Neural progenitor cell (in vitro differentiated cells): ENCODE results near the gene EDN1. TPM values are rescaled to one million over a fixed set of nuclear protein-coding genes. Genes with fewer than 3 reads are reported as not detected.

ENCODE experiments used
- DNase-seq: peaks from one replicate; pipeline ENCODE4 v3.0.0-alpha.2; 2016; ENCODE audit warnings: low spot score
- H2AFZ ChIP-seq: fragments of 200-600 bp; sonication (generic); replicated peaks from 2 replicates; pipeline ENCODE4 v1.6.1; 2016; ENCODE audit warnings: antibody characterized with exemption
- H3F3A ChIP-seq: fragments of 200-600 bp; sonication (generic); 2 replicates; pipeline ENCODE4 v1.6.1; 2016; ENCODE audit warnings: antibody characterized with exemption, low read depth
- H3K27ac ChIP-seq: fragments of 200-600 bp; sonication (generic); 2 replicates; pipeline ENCODE4 v1.5.1; 2016; ENCODE audit warnings: mild to moderate bottlenecking
- H3K27me3 ChIP-seq: fragments of 200-600 bp; sonication (generic); 2 replicates; pipeline ENCODE4 v1.6.1; 2016; ENCODE audit warnings: mild to moderate bottlenecking, moderate library complexity
- H3K36me3 ChIP-seq: fragments of 200-600 bp; sonication (generic); 2 replicates; pipeline ENCODE4 v1.5.1; 2016
- H3K4me1 ChIP-seq: fragments of 200-600 bp; sonication (generic); 2 replicates; pipeline ENCODE4 v1.6.1; 2016; ENCODE audit warnings: mixed run types
- H3K4me2 ChIP-seq: fragments of 200-600 bp; sonication (generic); 2 replicates; pipeline ENCODE4 v1.6.1; 2016
- H3K4me3 ChIP-seq: fragments of 200-600 bp; sonication (generic); 2 replicates; pipeline ENCODE4 v1.5.1; 2016
- H3K79me2 ChIP-seq: fragments of 200-600 bp; sonication (generic); 2 replicates; pipeline ENCODE4 v1.6.1; 2016; ENCODE audit warnings: low read depth
- H3K9ac ChIP-seq: fragments of 200-600 bp; sonication (generic); 2 replicates; pipeline ENCODE4 v1.6.1; 2016
- H3K9me3 ChIP-seq: fragments of 200-600 bp; sonication (generic); 2 replicates; pipeline ENCODE4 v1.5.1; 2016; ENCODE audit warnings: low read depth
- H4K20me1 ChIP-seq: fragments of 200-600 bp; sonication (generic); 2 replicates; pipeline ENCODE4 v1.6.1; 2016; ENCODE audit warnings: low read depth
- H3K27ac Mint-ChIP-seq: 3 replicates; pipeline ENCODE4 v1.8.0; 2021; ENCODE audit warnings: mixed read lengths
- H3K27me3 Mint-ChIP-seq: 2 replicates; pipeline ENCODE4 v1.8.0; 2022; ENCODE audit warnings: low read depth, mild to moderate bottlenecking, inconsistent platforms, moderate library complexity, mixed read lengths; ENCODE audit not compliant: insufficient read depth
- H3K36me3 Mint-ChIP-seq: 3 replicates; pipeline ENCODE4 v1.8.0; 2021; ENCODE audit warnings: mixed read lengths
- H3K4me1 Mint-ChIP-seq: 3 replicates; pipeline ENCODE4 v1.8.0; 2021; ENCODE audit warnings: mixed read lengths
- H3K4me3 Mint-ChIP-seq: 3 replicates; pipeline ENCODE4 v1.8.0; 2021; ENCODE audit warnings: mild to moderate bottlenecking, moderate library complexity, mixed read lengths
- H3K9me3 Mint-ChIP-seq: 3 replicates; pipeline ENCODE4 v1.8.0; 2020; ENCODE audit warnings: mixed read lengths
- CTCF ChIP-seq: fragments of 200-600 bp; sonication (generic); IDR thresholded peaks from 2 replicates; pipeline ENCODE4 v1.5.1; 2017; ENCODE audit warnings: antibody characterized with exemption, mild to moderate bottlenecking
- EZH2 ChIP-seq: fragments of 200-600 bp; sonication (generic); IDR thresholded peaks from 2 replicates; pipeline ENCODE4 v1.6.1; 2017; ENCODE audit warnings: antibody characterized with exemption, mild to moderate bottlenecking, moderate library complexity
- EZH2phosphoT487 ChIP-seq: fragments of 200-600 bp; sonication (generic); IDR thresholded peaks from 2 replicates; pipeline ENCODE4 v1.6.1; 2017; ENCODE audit warnings: antibody characterized with exemption
- total RNA-seq: library from RNA; depleted of rRNA; stranded (reverse); fragments of >200 nt; gene quantifications from 2 replicates; pipeline ENCODE4 v1.2.3, GENCODE V29; 2015; ENCODE audit warnings: low replicate concordance

Gene EDN1
- total RNA-seq, 1 donor from 2014 or later = 2.9 TPM

- Histone ChIP-seq H3K4me3 (no peak overlapping the region), H4K20me1 (no peaks in the 10 kb centered on the region), H3K9me3 (no peaks in the 10 kb centered on the region), H3K9ac (no peak overlapping the region), H3K4me2 (no peak overlapping the region), H3F3A (no peaks in the 10 kb centered on the region), H3K27ac (no peak overlapping the region), H3K36me3 (no peaks in the 10 kb centered on the region), H2AFZ (no peak overlapping the region), H3K79me2 (no peaks in the 10 kb centered on the region), H3K27me3 (no peaks in the 10 kb centered on the region), H3K4me1 (peaks cover 18% of the 10 kb centered on the region)
- no peak overlapping the region for H3K27ac Mint-ChIP-seq
- DNase-seq = no peak
- no peaks in the 10 kb centered on the region for H3K9me3 Mint-ChIP-seq
- no peak overlapping the region for H3K4me3 Mint-ChIP-seq
- peaks cover 22% of the 10 kb centered on the region for H3K4me1 Mint-ChIP-seq
- no peaks in the 10 kb centered on the region for H3K36me3 Mint-ChIP-seq
- TF ChIP-seq CTCF = no peak
- TF ChIP-seq EZH2 = no peak
- TF ChIP-seq EZH2phosphoT487 = no peak
- H3K27me3 Mint-ChIP-seq = peaks cover 5% of the 10 kb centered on the region
Measured at GRCh38 chr6:12343440-12344162, 53.4 kb downstream of the EDN1 start.

- Histone ChIP-seq H3K4me2 (no peak overlapping the region), H3K4me3 (no peak overlapping the region), H2AFZ (no peak overlapping the region), H3K9ac (no peak overlapping the region), H3K4me1 (peaks cover 19% of the 10 kb centered on the region), H3K27ac (no peak overlapping the region), H3K79me2 (no peaks in the 10 kb centered on the region), H3F3A (no peaks in the 10 kb centered on the region), H3K9me3 (no peaks in the 10 kb centered on the region), H3K36me3 (no peaks in the 10 kb centered on the region), H4K20me1 (no peaks in the 10 kb centered on the region), H3K27me3 (no peaks in the 10 kb centered on the region)
- H3K4me1 Mint-ChIP-seq = peaks cover 22% of the 10 kb centered on the region
- no peak for DNase-seq
- H3K9me3 Mint-ChIP-seq = no peaks in the 10 kb centered on the region
- H3K27me3 Mint-ChIP-seq = peaks cover 5% of the 10 kb centered on the region
- TF ChIP-seq EZH2 (no peak), EZH2phosphoT487 (no peak), CTCF (no peak)
- no peak overlapping the region for H3K4me3 Mint-ChIP-seq
- no peaks in the 10 kb centered on the region for H3K36me3 Mint-ChIP-seq
- H3K27ac Mint-ChIP-seq = no peak overlapping the region
Measured at GRCh38 chr6:12344296-12344695, 54.1 kb downstream of the EDN1 start.

GRCh38 chr6:12344961-12345693, 55.0 kb downstream of the EDN1 start:
- DNase-seq = no peak
- H2AFZ ChIP-seq = no peak overlapping the region
- TF ChIP-seq EZH2 (no peak), EZH2phosphoT487 (no peak), CTCF (no peak)
- H3F3A ChIP-seq = no peaks in the 10 kb centered on the region
- H3K4me1 ChIP-seq = peaks cover 24% of the 10 kb centered on the region
- no peaks in the 10 kb centered on the region for H3K27me3 ChIP-seq
- no peak overlapping the region for H3K4me3 ChIP-seq
- no peaks in the 10 kb centered on the region for H3K9me3 ChIP-seq
- H3K9ac ChIP-seq = no peak overlapping the region
- Mint-ChIP-seq H3K36me3 (no peaks in the 10 kb centered on the region), H3K9me3 (no peaks in the 10 kb centered on the region), H3K4me3 (no peak overlapping the region), H3K4me1 (peaks cover 22% of the 10 kb centered on the region), H3K27me3 (peaks cover 2% of the 10 kb centered on the region), H3K27ac (no peak overlapping the region)
- H3K79me2 ChIP-seq = no peaks in the 10 kb centered on the region
- no peak overlapping the region for H3K27ac ChIP-seq
- no peaks in the 10 kb centered on the region for H3K36me3 ChIP-seq
- no peaks in the 10 kb centered on the region for H4K20me1 ChIP-seq
- H3K4me2 ChIP-seq = no peak overlapping the region
